Upper lobe of left lung (tissue), 6 donors: ENCODE data around the gene EMILIN1. TPM values are rescaled to one million over a fixed set of nuclear protein-coding genes. Genes with fewer than 3 reads are reported as not detected.

Experiments used
- ATAC-seq, 2 donors: fragments of 200-7000 bp; cut with Tn5 transposase; one replicate each; pipeline ENCODE4 v1.9.1; 2022; ENCODE audit warnings: mild to moderate bottlenecking in 2 of 2, moderate library complexity in 2 of 2; ENCODE audit not compliant: low FRiP score in 2 of 2
- DNase-seq, 2 donors: peaks; one replicate each; pipeline ENCODE4 v3.0.0-alpha.2; 2019 to 2020
- H3K27ac ChIP-seq, 4 donors: fragments of 200-600 bp; sonication (generic); one replicate each; pipeline ENCODE4 v1.5.1; 2016 to 2019
- H3K27me3 ChIP-seq, 4 donors: fragments of 200-600 bp; sonication (generic); one replicate each; pipeline ENCODE4 v1.5.1; 2017 to 2019
- H3K36me3 ChIP-seq, 4 donors: fragments of 200-600 bp; sonication (generic); one replicate each; pipeline ENCODE4 v1.5.1; 2016 to 2019
- H3K4me1 ChIP-seq, 4 donors: fragments of 200-600 bp; sonication (generic); one replicate each; pipeline ENCODE4 v1.5.1; 2018 to 2019
- H3K4me3 ChIP-seq, 4 donors: fragments of 200-600 bp; sonication (generic); one replicate each; pipeline ENCODE4 v1.5.1; 2017 to 2019; ENCODE audit warnings: mild to moderate bottlenecking in 2 of 4, moderate library complexity in 1 of 4
- H3K9me3 ChIP-seq, 4 donors: fragments of 200-600 bp; sonication (generic); one replicate each; pipeline ENCODE4 v1.5.1; 2018 to 2019
- CTCF ChIP-seq, 6 experiments: fragments of 450-650 bp in 4 of 6; fragments of 200-600 bp in 2 of 6; sonication (generic) in 2 of 6; IDR thresholded peaks; one replicate each; pipeline ENCODE4 v1.5.1; 2016 to 2019; ENCODE audit warnings: antibody characterized with exemption in 6 of 6
- EP300 ChIP-seq, 4 donors: sonication (generic); formaldehyde crosslinking; IDR thresholded peaks; one replicate each; pipeline ENCODE4 v1.5.1; 2017; ENCODE audit warnings: antibody characterized with exemption in 4 of 4, control low read depth in 2 of 4
- POLR2A ChIP-seq, 4 donors: fragments of 450-650 bp; IDR thresholded peaks; one replicate each; pipeline ENCODE4 v1.5.1; 2016 to 2017; ENCODE audit warnings: antibody characterized with exemption in 4 of 4, mild to moderate bottlenecking in 2 of 4
- POLR2AphosphoS5 ChIP-seq, 2 donors: sonication (generic); formaldehyde crosslinking; IDR thresholded peaks; one replicate each; pipeline ENCODE4 v1.5.1; 2017; ENCODE audit warnings: antibody characterized with exemption in 2 of 2
- WGBS, 2 donors: methylation state at CpG; one replicate each; pipeline ENCODE4 v1.1.5; 2017 to 2018; 5-methylcytosine and 5-hydroxymethylcytosine counted together
- total RNA-seq, 6 donors: library from RNA; depleted of rRNA in 4 of 6; stranded (reverse); fragments of >200 nt in 4 of 6; gene quantifications; one replicate each; pipeline versions ENCODE4 v1.1.0 to v1.2.1, GENCODE V29; 2016 to 2021
- donor health status: DM: no; HTN: no; CAD: no; lungs with moderate emphysema.
- donor health status: DM: no; HTN: yes; CAD: no; lungs with severe emphysema.

Gene EMILIN1
- total RNA-seq, 6 donors from 2014 or later, result 20.7 to 158 (median 49.0) TPM

- H3K4me1 ChIP-seq, result peaks cover 11 to 19% (median 16%) of the 10 kb centered on the region in 4 donors
- no peak overlapping the region for H3K4me3 ChIP-seq
- 83 to 90% methylated on average over 8 of the region's 8 CpGs for WGBS, 2 donors
- no peaks in the 10 kb centered on the region for H3K27me3 ChIP-seq
- ATAC-seq, result no peak
- H3K27ac ChIP-seq, result no peak overlapping the region
- peaks cover 0 to 52% (median 19%) of the 10 kb centered on the region in 4 donors for H3K36me3 ChIP-seq
- TF ChIP-seq CTCF (IDR thresholded peaks at IDR 0.05), result no peak
- no peak for TF ChIP-seq POLR2AphosphoS5 (IDR thresholded peaks at IDR 0.05)
- no peak for TF ChIP-seq POLR2A (IDR thresholded peaks at IDR 0.05)
- no peak for TF ChIP-seq EP300 (IDR thresholded peaks at IDR 0.05)
- DNase-seq, result no peak
- no peaks in the 10 kb centered on the region for H3K9me3 ChIP-seq
Observed at GRCh38 chr2:27053776-27054175, 24.6 kb upstream of the EMILIN1 start.

- TF ChIP-seq EP300 (IDR thresholded peaks at IDR 0.05), result no peak
- TF ChIP-seq POLR2AphosphoS5 (IDR thresholded peaks at IDR 0.05), result no peak
- no peak for TF ChIP-seq POLR2A (IDR thresholded peaks at IDR 0.05)
- TF ChIP-seq CTCF (IDR thresholded peaks at IDR 0.05), result no peak
- Histone ChIP-seq H3K27ac (no peak overlapping the region), H3K36me3 (peaks cover 0 to 59% (median 20%) of the 10 kb centered on the region in 4 donors), H3K4me1 (peaks cover 6 to 14% (median 10%) of the 10 kb centered on the region in 4 donors), H3K4me3 (no peak overlapping the region), H3K27me3 (no peaks in the 10 kb centered on the region), H3K9me3 (no peaks in the 10 kb centered on the region)
- WGBS, 2 donors, result 93 to 97% methylated on average over 11 of the region's 11 CpGs
- no peak for ATAC-seq
- DNase-seq, result peak in 1 of 2 donors; percentile 54
Observed at GRCh38 chr2:27054721-27055120, 23.7 kb upstream of the EMILIN1 start.

GRCh38 chr2:27057184-27057583 is 21.2 kb upstream of the EMILIN1 start:
- 92 to 99% methylated on average over 6 of the region's 6 CpGs for WGBS, 2 donors
- peak in 1 of 2 donors; percentile 67 for DNase-seq
- no peak overlapping the region for H3K27ac ChIP-seq
- H3K36me3 ChIP-seq, result peaks cover 0 to 70% (median 20%) of the 10 kb centered on the region in 4 donors
- H3K4me1 ChIP-seq, result peaks cover 2 to 6% (median 3%) of the 10 kb centered on the region in 4 donors
- no peak for ATAC-seq
- H3K4me3 ChIP-seq, result no peak overlapping the region
- TF ChIP-seq EP300 (IDR thresholded peaks at IDR 0.05) (no peak), POLR2AphosphoS5 (IDR thresholded peaks at IDR 0.05) (no peak)
- no peaks in the 10 kb centered on the region for H3K27me3 ChIP-seq
- no peaks in the 10 kb centered on the region for H3K9me3 ChIP-seq

- H3K27ac ChIP-seq, result no peak overlapping the region
- TF ChIP-seq POLR2A (IDR thresholded peaks at IDR 0.05) (no peak), POLR2AphosphoS5 (IDR thresholded peaks at IDR 0.05) (no peak), EP300 (IDR thresholded peaks at IDR 0.05) (no peak), CTCF (IDR thresholded peaks at IDR 0.05) (no peak)
- H3K9me3 ChIP-seq, result no peaks in the 10 kb centered on the region
- 94 to 95% methylated on average over 9 to 10 of the region's 10 CpGs for WGBS, 2 donors
- peaks cover 0 to 70% (median 20%) of the 10 kb centered on the region in 4 donors for H3K36me3 ChIP-seq
- H3K4me3 ChIP-seq, result no peak overlapping the region
- no peaks in the 10 kb centered on the region for H3K27me3 ChIP-seq
- no peaks in the 10 kb centered on the region for H3K4me1 ChIP-seq
- DNase-seq (no peak), ATAC-seq (no peak)
Observed at GRCh38 chr2:27058210-27058609, 20.2 kb upstream of the EMILIN1 start.

- Histone ChIP-seq H3K27me3 (no peaks in the 10 kb centered on the region), H3K9me3 (no peaks in the 10 kb centered on the region), H3K4me3 (no peak overlapping the region), H3K4me1 (no peaks in the 10 kb centered on the region), H3K27ac (no peak overlapping the region), H3K36me3 (peaks cover 0 to 62% (median 19%) of the 10 kb centered on the region in 4 donors)
- DNase-seq, result no peak
- no peak for ATAC-seq
- 83 to 91% methylated on average over 11 to 15 of the region's 15 CpGs for WGBS, 2 donors
- TF ChIP-seq POLR2AphosphoS5 (IDR thresholded peaks at IDR 0.05), result no peak
- TF ChIP-seq EP300 (IDR thresholded peaks at IDR 0.05), result no peak
- TF ChIP-seq POLR2A (IDR thresholded peaks at IDR 0.05), result no peak
- no peak for TF ChIP-seq CTCF (IDR thresholded peaks at IDR 0.05)
Observed at GRCh38 chr2:27059141-27059820, 19.1 kb upstream of the EMILIN1 start.
